ENCODE measurements around the gene ZC3H7B. TPM values are rescaled to one million over a fixed set of nuclear protein-coding genes. Genes with fewer than 3 reads are reported as not detected.

ZC3H7B gene
- total RNA-seq, 1 donor from 2014 or later = 54.7 TPM

GRCh38 chr22:41339823-41340222 lies 38.5 kb downstream of the ZC3H7B start:
- H3K9me3 Mint-ChIP-seq (ENCODE audit: low read depth) = no peaks in the 10 kb centered on the region
- TF ChIP-seq CTCF (IDR thresholded peaks at IDR 0.05) = no peak
- H3K27me3 Mint-ChIP-seq (ENCODE audit: low read depth) = no peaks in the 10 kb centered on the region
- H3K4me1 Mint-ChIP-seq (ENCODE audit: low read depth) = no peaks in the 10 kb centered on the region
- no peak for DNase-seq (ENCODE audit: low spot score)
- H3K4me3 Mint-ChIP-seq (ENCODE audit: unreplicated experiment) = no peak overlapping the region
- peaks cover 17% of the 10 kb centered on the region for H3K36me3 Mint-ChIP-seq (ENCODE audit: low read depth)
- H3K27ac Mint-ChIP-seq (ENCODE audit: unreplicated experiment) = no peak overlapping the region

- no peaks in the 10 kb centered on the region for H3K27me3 Mint-ChIP-seq (ENCODE audit: low read depth)
- no peak overlapping the region for H3K4me3 Mint-ChIP-seq (ENCODE audit: unreplicated experiment)
- no peak for DNase-seq (ENCODE audit: low spot score)
- no peak overlapping the region for H3K27ac Mint-ChIP-seq (ENCODE audit: unreplicated experiment)
- no peak for TF ChIP-seq CTCF (IDR thresholded peaks at IDR 0.05)
- no peaks in the 10 kb centered on the region for H3K4me1 Mint-ChIP-seq (ENCODE audit: low read depth)
- H3K9me3 Mint-ChIP-seq (ENCODE audit: low read depth) = no peaks in the 10 kb centered on the region
- H3K36me3 Mint-ChIP-seq (ENCODE audit: low read depth) = peaks cover 14% of the 10 kb centered on the region
Observed at GRCh38 chr22:41340357-41340756, 39.0 kb downstream of the ZC3H7B start.

DNA sequence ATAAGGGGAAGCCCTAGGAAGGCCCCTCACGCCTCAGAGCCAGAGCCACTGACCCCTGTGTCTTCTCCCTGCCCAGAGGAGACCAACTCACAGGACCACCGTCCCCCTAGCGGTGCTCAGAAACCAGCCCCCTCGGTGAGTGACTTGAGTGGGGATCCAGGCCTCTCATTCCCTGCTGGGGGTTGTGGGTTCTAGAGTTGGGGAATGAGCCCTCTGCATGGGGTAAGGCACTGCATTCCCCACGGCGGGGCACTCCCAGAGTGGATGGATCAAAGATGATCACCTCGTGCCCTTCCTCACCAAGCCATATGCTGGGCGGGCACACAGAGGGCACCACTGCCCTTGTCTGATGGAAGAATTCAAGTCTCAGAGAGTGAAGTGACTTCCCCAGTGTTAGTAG lies 39.7 kb downstream of the ZC3H7B start:
- Mint-ChIP-seq H3K27me3 (ENCODE audit: low read depth) (no peaks in the 10 kb centered on the region), H3K27ac (ENCODE audit: unreplicated experiment) (no peak overlapping the region), H3K9me3 (ENCODE audit: low read depth) (no peaks in the 10 kb centered on the region), H3K36me3 (ENCODE audit: low read depth) (peaks cover 12% of the 10 kb centered on the region), H3K4me3 (ENCODE audit: unreplicated experiment) (no peak overlapping the region), H3K4me1 (ENCODE audit: low read depth) (no peaks in the 10 kb centered on the region)
- DNase-seq (ENCODE audit: low spot score) = no peak
- no peak for TF ChIP-seq CTCF (IDR thresholded peaks at IDR 0.05)

DNA sequence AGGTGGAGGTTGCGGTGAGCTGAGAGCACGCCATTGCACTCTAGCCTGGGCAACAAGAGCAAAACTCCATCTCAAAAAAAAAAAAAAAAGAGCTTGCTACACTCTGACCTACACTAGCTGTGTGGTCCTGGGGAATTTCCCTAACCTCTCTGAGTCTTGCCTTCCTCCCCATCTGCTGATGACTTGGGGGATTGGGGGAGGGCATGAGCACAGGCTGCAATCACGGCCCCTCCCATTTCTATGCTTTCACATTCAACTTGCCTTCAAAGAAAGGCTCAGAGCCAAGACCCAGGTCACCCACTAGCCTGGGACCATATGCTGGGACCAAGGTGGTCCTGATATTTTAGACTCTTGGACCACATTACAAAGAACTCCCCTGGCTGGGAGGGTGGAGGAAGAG lies 40.7 kb downstream of the ZC3H7B start:
- Mint-ChIP-seq H3K4me3 (ENCODE audit: unreplicated experiment) (no peak overlapping the region), H3K4me1 (ENCODE audit: low read depth) (no peaks in the 10 kb centered on the region), H3K36me3 (ENCODE audit: low read depth) (peaks cover 12% of the 10 kb centered on the region), H3K27ac (ENCODE audit: unreplicated experiment) (no peak overlapping the region), H3K9me3 (ENCODE audit: low read depth) (no peaks in the 10 kb centered on the region), H3K27me3 (ENCODE audit: low read depth) (no peaks in the 10 kb centered on the region)
- DNase-seq (ENCODE audit: low spot score) = no peak
- TF ChIP-seq CTCF (IDR thresholded peaks at IDR 0.05) = no peak

- no peaks in the 10 kb centered on the region for H3K9me3 Mint-ChIP-seq (ENCODE audit: low read depth)
Observed at GRCh38 chr22:41343300-41343699, 42.0 kb downstream of the ZC3H7B start.

More at GRCh38 chr22:41343300-41343699, 42.0 kb downstream of the ZC3H7B start:
- Mint-ChIP-seq H3K36me3 (ENCODE audit: low read depth) (peaks cover 15% of the 10 kb centered on the region), H3K27me3 (ENCODE audit: low read depth) (no peaks in the 10 kb centered on the region), H3K27ac (ENCODE audit: unreplicated experiment) (no peak overlapping the region), H3K4me1 (ENCODE audit: low read depth) (no peaks in the 10 kb centered on the region), H3K4me3 (ENCODE audit: unreplicated experiment) (no peak overlapping the region)
- no peak for TF ChIP-seq CTCF (IDR thresholded peaks at IDR 0.05)
- DNase-seq (ENCODE audit: low spot score) = no peak
